Gastrocnemius medialis (tissue), 4 donors: Measurements from ENCODE around the gene PML. TPM values are rescaled to one million over a fixed set of nuclear protein-coding genes. Genes with fewer than 3 reads are reported as not detected.
A peak's percentile ranks its signal among the peaks of the same experiment; 100 is the strongest.

Experiments
- ATAC-seq, 2 donors: fragments of 150-250 bp; one replicate each; pipeline ENCODE4 v1.9.1; 2016
- DNase-seq, 2 donors: peaks; one replicate each; pipeline ENCODE4 v3.0.0-alpha.2; 2019
- H3K27ac ChIP-seq, 4 donors: fragments of 200-600 bp; sonication (generic); 1 replicate in 1 of 4; 2 replicates in 3 of 4; pipeline ENCODE4 v1.5.1; 2016 to 2018; ENCODE audit warnings: mild to moderate bottlenecking in 2 of 4, moderate library complexity in 1 of 4
- H3K27me3 ChIP-seq, 3 donors: fragments of 200-600 bp; sonication (generic) in 2 of 3; 1 replicate in 1 of 3; 2 replicates in 2 of 3; pipeline versions ENCODE4 v1.5.1 to v1.6.0; 2016 to 2019; ENCODE audit warnings: mild to moderate bottlenecking in 1 of 3, moderate library complexity in 1 of 3
- H3K36me3 ChIP-seq, 2 donors: fragments of 200-600 bp; sonication (generic) in 1 of 2; one replicate each; pipeline ENCODE4 v1.5.1; 2017 to 2018
- H3K4me1 ChIP-seq, 2 donors: fragments of 200-600 bp; sonication (generic) in 1 of 2; one replicate each; pipeline ENCODE4 v1.5.1; 2016 to 2017; ENCODE audit warnings: mild to moderate bottlenecking in 2 of 2
- H3K4me3 ChIP-seq, 4 donors: fragments of 200-600 bp; sonication (generic) in 3 of 4; 1 replicate in 1 of 4; 2 replicates in 3 of 4; pipeline ENCODE4 v1.5.1; 2016 to 2019; ENCODE audit warnings: mild to moderate bottlenecking in 2 of 4
- H3K9me3 ChIP-seq, 3 donors: fragments of 200-600 bp; sonication (generic) in 2 of 3; 1 replicate in 1 of 3; 2 replicates in 2 of 3; pipeline ENCODE4 v1.5.1; 2016 to 2019
- POLR2A ChIP-seq, 2 donors: fragments of 450-650 bp; IDR thresholded peaks; one replicate each; pipeline ENCODE4 v1.6.1; 2017; ENCODE audit warnings: antibody characterized with exemption in 2 of 2, mild to moderate bottlenecking in 2 of 2, moderate library complexity in 2 of 2
- in situ Hi-C, 4 donors: fragments of 200-750 bp; cut with MboI; loops; one replicate each; pipeline versions ENCODE4 v1.15.0 to v1.8.0; 2017; ENCODE audit warnings: low sequenced_read_pairs in 4 of 4
- intact Hi-C: fragments of 100-400 bp; cut with DNase I; formaldehyde crosslinking; loops from one replicate; pipeline ENCODE4 v1.15.1; 2023; ENCODE audit warnings: low total_unique reads
- total RNA-seq, 4 donors: library from RNA; depleted of rRNA; stranded (reverse); fragments of >200 nt; gene quantifications; one replicate each; pipeline versions ENCODE4 v1.1.0 to v1.2.3, GENCODE V29; 2016
- TF ChIP-seq, protein P1 (sequence below), 5 experiments: fragments of 450-650 bp in 3 of 5; fragments of 200-600 bp in 2 of 5; sonication (generic) in 2 of 5; IDR thresholded peaks in 4 of 5; conservative IDR thresholded peaks in 1 of 5; 1 replicate in 4 of 5; 2 replicates in 1 of 5; pipeline ENCODE4 v1.5.1; 2016 to 2019; ENCODE audit warnings: antibody characterized with exemption in 5 of 5, mild to moderate bottlenecking in 3 of 5, moderate library complexity in 3 of 5

The PML gene
- total RNA-seq, 4 donors from 2014 or later, result 17.3 to 42.1 (median 21.2) TPM

DNA sequence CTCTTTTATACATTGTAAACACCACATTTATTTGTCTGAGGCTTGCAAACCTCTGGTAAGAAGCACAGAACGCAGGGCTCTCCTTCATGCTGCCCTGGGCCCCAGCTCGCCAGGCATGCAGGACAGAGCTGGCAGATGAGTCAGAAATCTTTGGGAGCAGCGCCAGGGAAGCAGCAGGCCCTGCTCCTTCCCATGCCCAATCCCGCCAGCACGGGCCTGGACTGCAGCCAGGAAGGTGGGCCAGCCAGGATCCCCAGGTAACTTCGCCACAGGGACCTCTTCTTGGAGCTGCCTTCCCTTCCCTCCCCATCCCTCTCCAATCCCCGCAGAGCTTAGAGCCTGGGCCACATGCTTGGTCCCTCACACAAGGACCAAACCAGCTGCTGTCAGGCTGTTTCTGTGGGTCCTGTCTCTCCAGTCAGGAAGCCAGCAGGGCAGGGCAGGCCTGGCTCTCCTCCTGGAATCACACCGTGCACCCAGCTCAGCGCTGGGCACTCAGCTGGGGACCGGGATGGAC, 11.2 kb upstream of the PML start:
- peak overlapping the region in 1 of 4 donors; percentile 29 for H3K4me3 ChIP-seq
- H3K27me3 ChIP-seq, result no peaks in the 10 kb centered on the region
- ATAC-seq, result peak; percentile 24 to 62
- H3K4me1 ChIP-seq, result peaks cover 56 to 68% of the 10 kb centered on the region in 2 donors
- H3K27ac ChIP-seq, result peak overlapping the region; percentile 88 to 94 (median 90)
- intact Hi-C loops, result no loop called here
- H3K36me3 ChIP-seq, result peaks cover 0 to 16% of the 10 kb centered on the region in 2 donors
- in situ Hi-C loops, result loop anchor here in 2 of 4 donors (10.0 to 25.0 kb wide), 2 partner anchors 62 to 479 kb away; partner anchors contain the start of gene UBL7 (in 1 of the 2)
- TF ChIP-seq POLR2A (IDR thresholded peaks at IDR 0.05), result no peak
- TF ChIP-seq, protein P1, sequence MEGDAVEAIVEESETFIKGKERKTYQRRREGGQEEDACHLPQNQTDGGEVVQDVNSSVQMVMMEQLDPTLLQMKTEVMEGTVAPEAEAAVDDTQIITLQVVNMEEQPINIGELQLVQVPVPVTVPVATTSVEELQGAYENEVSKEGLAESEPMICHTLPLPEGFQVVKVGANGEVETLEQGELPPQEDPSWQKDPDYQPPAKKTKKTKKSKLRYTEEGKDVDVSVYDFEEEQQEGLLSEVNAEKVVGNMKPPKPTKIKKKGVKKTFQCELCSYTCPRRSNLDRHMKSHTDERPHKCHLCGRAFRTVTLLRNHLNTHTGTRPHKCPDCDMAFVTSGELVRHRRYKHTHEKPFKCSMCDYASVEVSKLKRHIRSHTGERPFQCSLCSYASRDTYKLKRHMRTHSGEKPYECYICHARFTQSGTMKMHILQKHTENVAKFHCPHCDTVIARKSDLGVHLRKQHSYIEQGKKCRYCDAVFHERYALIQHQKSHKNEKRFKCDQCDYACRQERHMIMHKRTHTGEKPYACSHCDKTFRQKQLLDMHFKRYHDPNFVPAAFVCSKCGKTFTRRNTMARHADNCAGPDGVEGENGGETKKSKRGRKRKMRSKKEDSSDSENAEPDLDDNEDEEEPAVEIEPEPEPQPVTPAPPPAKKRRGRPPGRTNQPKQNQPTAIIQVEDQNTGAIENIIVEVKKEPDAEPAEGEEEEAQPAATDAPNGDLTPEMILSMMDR (IDR thresholded peaks at IDR 0.05 in 4 of 5, conservative IDR thresholded peaks at IDR 0.05 in 1 of 5), result no peak
- H3K9me3 ChIP-seq, result no peaks in the 10 kb centered on the region
- peak in 1 of 2 donors; percentile 62 for DNase-seq

- in situ Hi-C loops, result loop anchor here in 2 of 4 donors (10.0 to 25.0 kb wide), 2 partner anchors 61 to 479 kb away; partner anchors contain the start of gene UBL7 (in 1 of the 2)
- Histone ChIP-seq H3K4me1 (peaks cover 56 to 73% of the 10 kb centered on the region in 2 donors), H3K9me3 (no peaks in the 10 kb centered on the region), H3K36me3 (peaks cover 0 to 17% of the 10 kb centered on the region in 2 donors), H3K27ac (peak overlapping the region; percentile 88 to 94 (median 90)), H3K4me3 (no peak overlapping the region), H3K27me3 (no peaks in the 10 kb centered on the region)
- no peak for ATAC-seq
- no peak for TF ChIP-seq POLR2A (IDR thresholded peaks at IDR 0.05)
- TF ChIP-seq, protein P1 (IDR thresholded peaks at IDR 0.05 in 4 of 5, conservative IDR thresholded peaks at IDR 0.05 in 1 of 5), result no peak
- DNase-seq, result no peak
- intact Hi-C loops, result no loop called here
Measured at GRCh38 chr15:73983773-73984172, 10.7 kb upstream of the PML start.

DNA sequence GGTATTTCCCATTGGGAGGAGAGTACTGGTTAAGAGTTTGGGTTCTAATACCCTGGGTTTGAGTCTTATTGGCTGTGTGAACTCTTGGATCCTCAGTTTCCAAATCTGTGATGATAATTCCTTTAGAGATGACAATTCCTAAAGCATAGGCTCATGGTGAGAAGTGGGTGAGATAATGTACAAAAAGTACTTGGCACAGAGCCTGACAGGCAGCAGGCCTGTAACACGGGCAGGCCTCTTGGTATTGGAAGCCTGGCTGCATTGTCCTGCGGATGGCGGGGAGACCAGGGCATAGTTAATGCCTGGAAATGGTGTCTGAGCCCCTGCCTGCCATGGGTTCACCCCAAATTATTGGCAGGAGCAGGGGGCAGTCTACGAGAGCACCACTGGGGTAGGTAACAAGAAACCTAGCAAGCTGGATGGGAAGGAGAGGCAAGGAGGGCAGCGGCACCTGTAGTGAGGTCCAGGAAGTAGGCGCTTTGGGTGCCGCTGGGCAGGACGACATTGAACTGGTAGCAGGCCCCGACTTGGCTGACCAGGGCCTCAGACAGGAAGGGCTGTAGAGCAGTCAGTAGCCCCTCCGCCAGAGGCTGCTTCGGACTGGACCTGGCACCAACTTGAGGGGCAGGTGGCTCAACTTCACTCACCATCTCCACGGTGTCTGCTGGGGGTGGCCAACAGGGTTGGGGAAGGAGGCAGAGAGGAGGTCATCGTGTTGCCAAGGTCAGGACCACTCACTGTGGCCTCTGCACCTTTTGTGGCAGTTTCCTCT, 10.1 kb upstream of the PML start:
- H3K27ac ChIP-seq, result peak overlapping the region; percentile 88 to 94 (median 90)
- H3K27me3 ChIP-seq, result no peaks in the 10 kb centered on the region
- TF ChIP-seq POLR2A (IDR thresholded peaks at IDR 0.05), result no peak
- TF ChIP-seq, protein P1 (IDR thresholded peaks at IDR 0.05 in 4 of 5, conservative IDR thresholded peaks at IDR 0.05 in 1 of 5), result no peak
- DNase-seq (no peak), ATAC-seq (no peak)
- peaks cover 56 to 79% of the 10 kb centered on the region in 2 donors for H3K4me1 ChIP-seq
- intact Hi-C loops (no loop called here), in situ Hi-C loops (loop anchor here in 2 of 4 donors (10.0 to 25.0 kb wide), 2 partner anchors 60 to 478 kb away; partner anchors contain the start of gene UBL7 (in 1 of the 2))
- H3K9me3 ChIP-seq, result no peaks in the 10 kb centered on the region
- H3K4me3 ChIP-seq, result no peak overlapping the region
- H3K36me3 ChIP-seq, result peaks cover 0 to 17% of the 10 kb centered on the region in 2 donors

- ATAC-seq, result no peak
- peaks cover 57 to 88% of the 10 kb centered on the region in 2 donors for H3K4me1 ChIP-seq
- TF ChIP-seq, protein P1 (IDR thresholded peaks at IDR 0.05 in 4 of 5, conservative IDR thresholded peaks at IDR 0.05 in 1 of 5), result no peak
- no peak for TF ChIP-seq POLR2A (IDR thresholded peaks at IDR 0.05)
- H3K36me3 ChIP-seq, result peaks cover 0 to 17% of the 10 kb centered on the region in 2 donors
- DNase-seq, result no peak
- H3K27me3 ChIP-seq, result no peaks in the 10 kb centered on the region
- in situ Hi-C loops, result loop anchor here in 2 of 4 donors (10.0 to 25.0 kb wide), 2 partner anchors 60 to 477 kb away; partner anchors contain the start of gene UBL7 (in 1 of the 2)
- no peak overlapping the region for H3K4me3 ChIP-seq
- intact Hi-C loops, result no loop called here
- peak overlapping the region; percentile 88 to 94 (median 90) for H3K27ac ChIP-seq
- H3K9me3 ChIP-seq, result no peaks in the 10 kb centered on the region
Measured at GRCh38 chr15:73985101-73985873, 9.2 kb upstream of the PML start.
